ENCODE measurements around the gene TMEM179. TPM values are rescaled to one million over a fixed set of nuclear protein-coding genes. Genes with fewer than 3 reads are reported as not detected.

The TMEM179 gene
- polyA plus RNA-seq, 1 donor (not counting 4 experiments of a cell fraction or from before 2014, with no cell fraction given) = not detected

- DNase-seq (ENCODE audit: low read depth, low spot score) (no peak), FAIRE-seq (no peak)
- no peaks in the 10 kb centered on the region for H3K9me3 ChIP-seq (ENCODE audit: control insufficient read depth, low read depth, low read length)
- dilution Hi-C loops (cut with MboI; ENCODE audit: extremely low pct_ligation_motif_present, low sequenced_read_pairs) = no loop called here
- H3K4me1 ChIP-seq (ENCODE audit: control insufficient read depth, extremely low read depth, insufficient read depth, low read length) = no peaks in the 10 kb centered on the region
- H3K79me2 ChIP-seq (ENCODE audit: control insufficient read depth, insufficient read depth, low read length) = no peaks in the 10 kb centered on the region
- no peaks in the 10 kb centered on the region for H3K9me1 ChIP-seq (ENCODE audit: control insufficient read depth, extremely low read depth, insufficient read depth, low read length)
- no peaks in the 10 kb centered on the region for H3K36me3 ChIP-seq (ENCODE audit: control insufficient read depth in 2 of 2, extremely low read depth in 1 of 2, insufficient read depth in 2 of 2, low read length in 2 of 2)
- no peak overlapping the region for H3K4me2 ChIP-seq (ENCODE audit: control insufficient read depth, extremely low read depth, insufficient read depth, low read depth, low read length)
- no peak overlapping the region for H3K4me3 ChIP-seq (ENCODE audit: control insufficient read depth in 2 of 3, extremely low read depth in 1 of 3, insufficient read depth in 2 of 3, low read depth in 1 of 3, low read length in 3 of 3)
- no peak overlapping the region for H3K27ac ChIP-seq (ENCODE audit: control insufficient read depth, insufficient read depth, low read length)
- H2AFZ ChIP-seq (ENCODE audit: control insufficient read depth, low read length) = no peak overlapping the region
- H3K9ac ChIP-seq (ENCODE audit: control insufficient read depth, extremely low read depth, insufficient read depth, low read length) = no peak overlapping the region
- H4K20me1 ChIP-seq (ENCODE audit: control insufficient read depth, extremely low read depth, insufficient read depth, low read length) = no peaks in the 10 kb centered on the region
- peaks cover 11% of the 10 kb centered on the region for H3K27me3 ChIP-seq (ENCODE audit: control insufficient read depth, extremely low read depth, insufficient read depth, low read length)
- TF ChIP-seq EZH2 (IDR thresholded peaks at IDR 0.05; ENCODE audit: low read length) = no peak
- TF ChIP-seq, protein P1, sequence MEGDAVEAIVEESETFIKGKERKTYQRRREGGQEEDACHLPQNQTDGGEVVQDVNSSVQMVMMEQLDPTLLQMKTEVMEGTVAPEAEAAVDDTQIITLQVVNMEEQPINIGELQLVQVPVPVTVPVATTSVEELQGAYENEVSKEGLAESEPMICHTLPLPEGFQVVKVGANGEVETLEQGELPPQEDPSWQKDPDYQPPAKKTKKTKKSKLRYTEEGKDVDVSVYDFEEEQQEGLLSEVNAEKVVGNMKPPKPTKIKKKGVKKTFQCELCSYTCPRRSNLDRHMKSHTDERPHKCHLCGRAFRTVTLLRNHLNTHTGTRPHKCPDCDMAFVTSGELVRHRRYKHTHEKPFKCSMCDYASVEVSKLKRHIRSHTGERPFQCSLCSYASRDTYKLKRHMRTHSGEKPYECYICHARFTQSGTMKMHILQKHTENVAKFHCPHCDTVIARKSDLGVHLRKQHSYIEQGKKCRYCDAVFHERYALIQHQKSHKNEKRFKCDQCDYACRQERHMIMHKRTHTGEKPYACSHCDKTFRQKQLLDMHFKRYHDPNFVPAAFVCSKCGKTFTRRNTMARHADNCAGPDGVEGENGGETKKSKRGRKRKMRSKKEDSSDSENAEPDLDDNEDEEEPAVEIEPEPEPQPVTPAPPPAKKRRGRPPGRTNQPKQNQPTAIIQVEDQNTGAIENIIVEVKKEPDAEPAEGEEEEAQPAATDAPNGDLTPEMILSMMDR (optimal IDR thresholded peaks at IDR 0.05 in 1 of 3, IDR thresholded peaks at IDR 0.05 in 1 of 3, conservative IDR thresholded peaks at IDR 0.05 in 1 of 3; ENCODE audit: extremely low read depth in 1 of 3, insufficient read depth in 2 of 3, low read length in 3 of 3) = no peak
Measured at GRCh38 chr14:104642540-104642868, 37.9 kb upstream of the TMEM179 start.

DNA sequence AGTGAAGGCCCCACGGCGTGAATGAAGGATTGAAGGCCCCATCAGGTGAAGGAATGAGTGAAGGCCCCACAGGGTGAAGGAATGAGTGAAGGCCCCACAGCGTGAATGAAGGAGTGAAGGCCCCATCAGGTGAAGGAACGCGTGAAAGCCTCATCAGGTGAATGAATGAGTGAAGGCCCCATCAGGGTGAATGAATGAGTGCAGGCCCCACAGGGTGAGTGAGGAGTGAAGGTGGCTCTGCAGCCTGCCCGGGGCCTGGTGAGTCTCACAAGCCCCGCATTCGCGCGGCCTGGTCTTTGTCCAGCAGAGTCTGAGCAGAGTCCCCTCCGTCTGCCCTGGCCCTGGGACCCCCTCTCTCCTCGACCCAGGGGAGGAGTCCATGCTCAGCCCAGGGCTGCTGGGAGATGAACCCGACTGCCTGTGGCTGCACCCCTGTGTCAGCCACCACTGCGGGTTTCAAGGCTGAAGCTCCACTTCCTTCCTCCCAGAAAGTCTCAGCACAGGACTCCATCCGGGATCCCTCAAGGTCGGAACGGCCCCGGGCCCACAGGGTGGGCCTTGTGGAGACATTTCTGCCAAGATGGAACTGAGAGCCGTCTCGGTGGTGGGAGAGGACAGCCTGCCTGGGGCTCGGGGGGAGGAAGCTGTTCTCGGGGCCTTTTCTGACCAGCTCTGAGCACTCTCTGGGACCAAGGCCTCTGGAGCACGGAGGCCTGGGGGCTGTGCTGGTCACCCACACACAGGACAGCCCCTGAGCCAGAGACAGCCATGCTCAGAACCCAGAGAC, 37.4 kb upstream of the TMEM179 start:
- TF ChIP-seq, protein P1 (optimal IDR thresholded peaks at IDR 0.05 in 1 of 3, IDR thresholded peaks at IDR 0.05 in 1 of 3, conservative IDR thresholded peaks at IDR 0.05 in 1 of 3; ENCODE audit: extremely low read depth in 1 of 3, insufficient read depth in 2 of 3, low read length in 3 of 3) = no peak
- TF ChIP-seq EZH2 (IDR thresholded peaks at IDR 0.05; ENCODE audit: low read length) = no peak
- H3K27ac ChIP-seq (ENCODE audit: control insufficient read depth, insufficient read depth, low read length) = no peak overlapping the region
- no peak overlapping the region for H3K4me3 ChIP-seq (ENCODE audit: control insufficient read depth in 2 of 3, extremely low read depth in 1 of 3, insufficient read depth in 2 of 3, low read depth in 1 of 3, low read length in 3 of 3)
- H3K9ac ChIP-seq (ENCODE audit: control insufficient read depth, extremely low read depth, insufficient read depth, low read length) = no peak overlapping the region
- H3K4me2 ChIP-seq (ENCODE audit: control insufficient read depth, extremely low read depth, insufficient read depth, low read depth, low read length) = no peak overlapping the region
- peaks cover 15% of the 10 kb centered on the region for H3K27me3 ChIP-seq (ENCODE audit: control insufficient read depth, extremely low read depth, insufficient read depth, low read length)
- H3K36me3 ChIP-seq (ENCODE audit: control insufficient read depth in 2 of 2, extremely low read depth in 1 of 2, insufficient read depth in 2 of 2, low read length in 2 of 2) = no peaks in the 10 kb centered on the region
- dilution Hi-C loops (cut with MboI; ENCODE audit: extremely low pct_ligation_motif_present, low sequenced_read_pairs) = no loop called here
- no peak overlapping the region for H2AFZ ChIP-seq (ENCODE audit: control insufficient read depth, low read length)
- no peak for DNase-seq (ENCODE audit: low read depth, low spot score)
- no peaks in the 10 kb centered on the region for H3K4me1 ChIP-seq (ENCODE audit: control insufficient read depth, extremely low read depth, insufficient read depth, low read length)
- H3K9me3 ChIP-seq (ENCODE audit: control insufficient read depth, low read depth, low read length) = no peaks in the 10 kb centered on the region
- H4K20me1 ChIP-seq (ENCODE audit: control insufficient read depth, extremely low read depth, insufficient read depth, low read length) = no peaks in the 10 kb centered on the region
- no peaks in the 10 kb centered on the region for H3K79me2 ChIP-seq (ENCODE audit: control insufficient read depth, insufficient read depth, low read length)
- no peaks in the 10 kb centered on the region for H3K9me1 ChIP-seq (ENCODE audit: control insufficient read depth, extremely low read depth, insufficient read depth, low read length)
- FAIRE-seq = no peak
